H1 (cell line): ENCODE measurements around the gene NAP1L3. TPM values are rescaled to one million over a fixed set of nuclear protein-coding genes. Genes with fewer than 3 reads are reported as not detected.

Experiments used
- BACH1 ChIP-seq: IDR thresholded peaks from 2 replicates; pipeline ENCODE4 v1.6.1; 2012; ENCODE audit warnings: low read length, improper control_type of control experiment
- CHD7 ChIP-seq: fragments of 300-600 bp; sonication (generic); IDR thresholded peaks from 2 replicates; pipeline ENCODE4 v1.7.1; 2012; ENCODE audit warnings: low read length, moderate library complexity, mild to moderate bottlenecking, inconsistent platforms; ENCODE audit not compliant: insufficient replicate concordance
- EP300 ChIP-seq, 2 experiments: IDR thresholded peaks; 1 replicate in 1 of 2; 2 replicates in 1 of 2; pipeline ENCODE4 v1.6.1; 2011 to 2012; ENCODE audit warnings: low read depth in 2 of 2, low read length in 2 of 2, mild to moderate bottlenecking in 2 of 2, borderline replicate concordance in 1 of 2, inconsistent platforms in 1 of 2, moderate library complexity in 1 of 2
- FOSL1 ChIP-seq: IDR thresholded peaks from 2 replicates; pipeline ENCODE4 v1.6.1; 2011; ENCODE audit warnings: mild to moderate bottlenecking, low read depth, low read length, moderate library complexity; ENCODE audit not compliant: insufficient read depth
- GABPA ChIP-seq: IDR thresholded peaks from 2 replicates; pipeline ENCODE4 v1.6.1; 2011; ENCODE audit warnings: mild to moderate bottlenecking, low read length, moderate library complexity, borderline replicate concordance; ENCODE audit not compliant: insufficient read depth
- KDM4A ChIP-seq: IDR thresholded peaks from one replicate; pipeline ENCODE4 v1.7.1; 2012; ENCODE audit warnings: low read depth, mild to moderate bottlenecking, moderate library complexity, low read length, inconsistent platforms; ENCODE audit not compliant: severe bottlenecking
- NRF1 ChIP-seq: IDR thresholded peaks from 2 replicates; pipeline ENCODE4 v1.6.1; 2011; ENCODE audit warnings: mild to moderate bottlenecking, low read depth, low read length, improper control_type of control experiment
- POLR2A ChIP-seq, 2 experiments: IDR thresholded peaks; 1 replicate in 1 of 2; 2 replicates in 1 of 2; pipeline ENCODE4 v1.6.1; 2011; ENCODE audit warnings: low read depth in 2 of 2, low read length in 2 of 2, mild to moderate bottlenecking in 2 of 2; ENCODE audit errors: control extremely low read depth in 1 of 2
- SP4 ChIP-seq: IDR thresholded peaks from 2 replicates; pipeline ENCODE4 v1.6.1; 2012; ENCODE audit warnings: low read length, inconsistent platforms
- TAF1 ChIP-seq: IDR thresholded peaks from 2 replicates; pipeline ENCODE4 v1.6.1; 2011; ENCODE audit warnings: mild to moderate bottlenecking, low read depth, low read length
- polyA plus RNA-seq, 7 experiments: library from polyadenylated mRNA; depleted of rRNA in 3 of 7; stranded (reverse) in 5 of 7; unstranded in 2 of 7; fragments of >200 nt in 5 of 7; fragments of 200-250 nt in 2 of 7; gene quantifications; 1 replicate in 5 of 7; 2 replicates in 1 of 7; 4 replicates in 1 of 7; pipeline versions ENCODE4 v1.2.1 to v1.2.3, GENCODE V29; 2011 to 2013; ENCODE audit warnings: missing spikeins in 2 of 7, mixed read lengths in 2 of 7
- total RNA-seq: library from RNA; stranded (reverse); fragmentation: NEBNext Ultra II Directional; extraction: Animal tissue kit (Norgen Biotek cat#: 25700); gene quantifications from 2 replicates; pipeline ENCODE4 v1.2.1, GENCODE V29; 2021
- TF ChIP-seq, protein P1 (sequence below): IDR thresholded peaks from 2 replicates; pipeline ENCODE4 v1.6.1; 2012; ENCODE audit warnings: low read length, inconsistent platforms

The NAP1L3 gene
- total and polyA plus RNA-seq, 2 of the 8 experiments (the other 6 are each of a cell fraction or from before 2014, with no cell fraction given), result 17.3 to 58.8 TPM

DNA sequence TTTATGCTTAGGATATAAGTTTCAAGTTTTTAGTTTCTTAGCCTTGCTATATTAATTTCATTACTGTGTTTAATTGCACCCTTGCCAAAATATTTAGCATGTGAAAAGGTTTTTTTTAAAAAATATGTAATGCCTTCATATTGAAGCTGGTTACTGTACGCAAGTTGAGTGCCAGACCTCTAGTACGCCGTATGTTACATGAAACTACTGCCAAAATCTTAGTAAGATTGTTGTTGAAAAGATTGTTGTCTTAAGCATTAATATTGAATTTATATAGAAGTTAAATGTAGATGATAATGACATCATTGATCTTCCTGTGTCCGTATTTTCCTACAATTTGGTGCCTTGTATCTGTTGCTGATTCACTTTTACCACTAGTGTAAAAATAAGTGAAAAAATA is 37.7 kb upstream of the NAP1L3 start (continued):
- no peak for TF ChIP-seq CHD7
- no peak for TF ChIP-seq GABPA
- TF ChIP-seq SP4, result no peak
- TF ChIP-seq, protein P1, sequence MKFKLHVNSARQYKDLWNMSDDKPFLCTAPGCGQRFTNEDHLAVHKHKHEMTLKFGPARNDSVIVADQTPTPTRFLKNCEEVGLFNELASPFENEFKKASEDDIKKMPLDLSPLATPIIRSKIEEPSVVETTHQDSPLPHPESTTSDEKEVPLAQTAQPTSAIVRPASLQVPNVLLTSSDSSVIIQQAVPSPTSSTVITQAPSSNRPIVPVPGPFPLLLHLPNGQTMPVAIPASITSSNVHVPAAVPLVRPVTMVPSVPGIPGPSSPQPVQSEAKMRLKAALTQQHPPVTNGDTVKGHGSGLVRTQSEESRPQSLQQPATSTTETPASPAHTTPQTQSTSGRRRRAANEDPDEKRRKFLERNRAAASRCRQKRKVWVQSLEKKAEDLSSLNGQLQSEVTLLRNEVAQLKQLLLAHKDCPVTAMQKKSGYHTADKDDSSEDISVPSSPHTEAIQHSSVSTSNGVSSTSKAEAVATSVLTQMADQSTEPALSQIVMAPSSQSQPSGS, result no peak
- no peak for TF ChIP-seq KDM4A
- no peak for TF ChIP-seq EP300 (IDR thresholded peaks at IDR 0.05; ENCODE audit: borderline replicate concordance in 1 of 2, low read depth in 2 of 2, low read length in 2 of 2)
- no peak for TF ChIP-seq BACH1
- TF ChIP-seq NRF1, result no peak
- no peak for TF ChIP-seq FOSL1
- no peak for TF ChIP-seq POLR2A (IDR thresholded peaks at IDR 0.05; ENCODE audit: control extremely low read depth in 1 of 2, low read depth in 2 of 2, low read length in 2 of 2)
- no peak for TF ChIP-seq TAF1
